Tibial nerve (tissue), 4 donors: ENCODE measurements around the gene TM4SF1.

Source experiments
- EP300 ChIP-seq, 2 donors: sonication (generic); formaldehyde crosslinking; IDR thresholded peaks; one replicate each; pipeline ENCODE4 v1.6.1; 2017; ENCODE audit warnings: antibody characterized with exemption in 2 of 2, mild to moderate bottlenecking in 1 of 2
- POLR2A ChIP-seq, 2 donors: fragments of 450-650 bp; IDR thresholded peaks; one replicate each; pipeline ENCODE4 v1.6.1; 2017; ENCODE audit warnings: antibody characterized with exemption in 2 of 2, mild to moderate bottlenecking in 2 of 2, moderate library complexity in 2 of 2
- TF ChIP-seq, protein P1 (sequence below), 5 experiments: fragments of 200-600 bp in 3 of 5; fragments of 450-650 bp in 2 of 5; sonication (generic) in 3 of 5; IDR thresholded peaks; one replicate each; pipeline ENCODE4 v1.5.1; 2016 to 2019; ENCODE audit warnings: antibody characterized with exemption in 5 of 5, mild to moderate bottlenecking in 3 of 5, moderate library complexity in 2 of 5

DNA sequence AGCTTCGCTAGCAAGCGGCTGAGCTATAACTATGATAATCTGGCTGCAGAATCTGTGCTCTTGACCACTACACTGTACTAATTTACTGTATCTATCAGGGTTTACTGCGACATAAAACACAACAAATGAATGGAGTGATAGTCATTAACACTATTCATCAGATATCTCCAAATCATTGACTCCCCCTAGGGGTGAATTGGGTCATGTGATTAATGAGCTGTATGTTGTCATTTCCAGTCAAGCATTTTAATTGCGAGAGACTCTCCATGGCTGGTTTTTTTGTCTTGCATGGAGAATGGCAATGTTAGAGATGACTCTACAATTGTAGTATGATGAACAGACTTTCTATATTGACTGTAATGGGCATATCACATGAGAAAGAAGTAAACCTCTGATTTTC lies 33.5 kb downstream of the TM4SF1 start:
- TF ChIP-seq, protein P1, sequence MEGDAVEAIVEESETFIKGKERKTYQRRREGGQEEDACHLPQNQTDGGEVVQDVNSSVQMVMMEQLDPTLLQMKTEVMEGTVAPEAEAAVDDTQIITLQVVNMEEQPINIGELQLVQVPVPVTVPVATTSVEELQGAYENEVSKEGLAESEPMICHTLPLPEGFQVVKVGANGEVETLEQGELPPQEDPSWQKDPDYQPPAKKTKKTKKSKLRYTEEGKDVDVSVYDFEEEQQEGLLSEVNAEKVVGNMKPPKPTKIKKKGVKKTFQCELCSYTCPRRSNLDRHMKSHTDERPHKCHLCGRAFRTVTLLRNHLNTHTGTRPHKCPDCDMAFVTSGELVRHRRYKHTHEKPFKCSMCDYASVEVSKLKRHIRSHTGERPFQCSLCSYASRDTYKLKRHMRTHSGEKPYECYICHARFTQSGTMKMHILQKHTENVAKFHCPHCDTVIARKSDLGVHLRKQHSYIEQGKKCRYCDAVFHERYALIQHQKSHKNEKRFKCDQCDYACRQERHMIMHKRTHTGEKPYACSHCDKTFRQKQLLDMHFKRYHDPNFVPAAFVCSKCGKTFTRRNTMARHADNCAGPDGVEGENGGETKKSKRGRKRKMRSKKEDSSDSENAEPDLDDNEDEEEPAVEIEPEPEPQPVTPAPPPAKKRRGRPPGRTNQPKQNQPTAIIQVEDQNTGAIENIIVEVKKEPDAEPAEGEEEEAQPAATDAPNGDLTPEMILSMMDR (IDR thresholded peaks at IDR 0.05): no peak
- no peak for TF ChIP-seq POLR2A (IDR thresholded peaks at IDR 0.05)
- no peak for TF ChIP-seq EP300 (IDR thresholded peaks at IDR 0.05)
